HG03045 (cell line): ENCODE data around the gene DOCK4.

Experiments
- ATAC-seq: cut with Tn5 transposase; IDR thresholded peaks from one replicate; pipeline ENCODE4 v1.9.1; 2021; ENCODE audit warnings: mild to moderate bottlenecking, moderate library complexity; ENCODE audit not compliant: unreplicated experiment

Gene DOCK4

DNA sequence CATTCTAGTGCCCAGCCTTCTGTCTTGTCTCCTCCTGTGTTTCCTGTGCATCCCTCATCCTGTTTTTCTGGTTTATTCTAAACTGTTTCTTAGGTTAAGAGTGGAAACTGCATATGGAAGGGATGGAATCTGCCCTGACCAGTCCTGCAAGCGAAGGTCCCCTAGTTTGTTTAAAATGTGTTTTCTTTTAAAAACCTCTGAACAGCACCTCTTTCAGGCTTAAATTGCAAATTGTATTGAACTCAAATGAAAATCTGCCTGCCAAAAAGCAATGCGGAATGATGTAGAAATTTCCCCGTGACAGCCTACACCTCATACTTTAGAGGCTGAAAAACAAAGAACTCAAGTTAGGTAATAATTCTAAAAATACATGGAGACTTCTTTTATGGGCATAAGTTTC is 421.1 kb downstream of the DOCK4 start:
- no peak for ATAC-seq

GRCh38 chr7:111784296-111784695 is 421.9 kb downstream of the DOCK4 start:
- no peak for ATAC-seq

DNA sequence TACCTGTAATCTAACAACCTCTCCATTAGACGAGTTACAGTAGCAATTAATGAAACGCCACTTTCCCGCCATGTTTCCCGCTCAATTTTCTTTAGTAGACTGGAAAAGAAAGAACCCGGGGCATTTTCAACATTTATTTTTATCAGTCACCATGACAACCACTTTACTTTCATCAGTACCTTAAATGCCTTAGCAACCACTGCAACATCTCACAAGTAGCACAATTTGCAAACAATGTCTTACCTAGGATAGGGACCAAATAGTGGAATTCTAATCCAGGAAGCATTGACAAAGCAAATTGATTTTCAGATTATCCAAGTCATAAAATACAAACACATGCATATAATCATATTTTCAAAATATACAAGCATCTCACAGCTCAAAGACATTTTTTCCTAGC is 422.3 kb downstream of the DOCK4 start:
- ATAC-seq: no peak

- no peak for ATAC-seq
These were observed 425.7 kb downstream of the DOCK4 start for GRCh38 chr7:111780527-111780926.

DNA sequence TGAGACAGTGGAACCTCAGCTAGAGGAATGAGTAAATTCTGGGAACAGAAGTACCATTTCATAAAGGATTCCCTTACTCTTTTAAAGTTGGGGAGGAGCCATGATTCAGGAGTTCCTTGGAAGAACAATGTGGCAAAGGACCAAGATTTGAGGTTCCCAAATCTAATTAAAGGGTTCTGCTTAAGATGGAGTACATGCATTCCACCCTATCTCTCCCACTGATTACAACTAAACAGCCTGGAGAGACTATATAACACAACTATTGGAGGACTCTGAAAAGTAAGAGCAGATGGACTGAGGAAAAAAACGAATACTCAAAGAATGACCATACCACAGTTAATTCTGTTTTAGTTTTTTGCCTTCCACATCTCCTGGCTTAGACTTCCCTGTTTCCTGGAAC is 431.0 kb downstream of the DOCK4 start:
- ATAC-seq: no peak

- ATAC-seq: no peak
These were observed 433.5 kb downstream of the DOCK4 start for GRCh38 chr7:111772716-111773115.

DNA sequence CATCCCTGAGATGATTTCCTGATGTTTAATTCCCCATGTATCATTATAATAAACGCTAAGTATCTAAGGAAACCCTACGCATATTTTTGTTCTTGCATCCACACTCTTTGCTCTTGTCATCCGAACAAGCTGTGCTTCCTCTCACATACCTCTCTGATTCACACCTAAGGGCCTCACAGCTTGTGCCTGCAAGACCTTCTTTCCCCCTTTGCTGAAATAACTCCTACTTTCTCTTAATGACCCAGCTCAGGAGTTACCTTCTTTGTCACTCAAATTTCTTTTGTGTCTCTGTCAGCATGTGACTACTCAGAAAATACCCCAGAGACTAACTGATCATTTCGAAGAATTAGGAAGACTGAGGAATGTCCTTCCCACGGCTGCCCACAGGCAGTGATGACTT is 434.6 kb downstream of the DOCK4 start:
- ATAC-seq: no peak

DNA sequence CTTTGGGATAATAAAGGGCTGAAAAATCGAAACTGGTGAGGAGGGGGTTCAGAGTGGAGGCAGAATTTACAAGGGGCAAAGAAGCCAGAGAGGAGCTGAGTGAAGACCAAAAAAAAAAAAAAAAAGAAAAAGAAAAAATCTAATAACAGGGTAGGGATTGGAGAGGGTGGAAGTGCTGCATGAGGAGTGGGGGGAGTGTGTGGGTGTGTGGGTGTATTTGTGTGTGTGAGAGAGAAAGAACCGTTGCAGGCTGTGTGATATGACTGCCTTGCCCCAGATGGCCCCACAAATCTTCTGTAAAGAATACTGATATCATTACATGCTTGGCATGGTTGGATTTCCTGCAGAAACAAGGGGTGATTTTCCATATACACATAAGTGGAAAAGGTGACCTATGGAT is 436.1 kb downstream of the DOCK4 start:
- ATAC-seq: no peak

GRCh38 chr7:111765751-111766643 is 440.2 kb downstream of the DOCK4 start:
- no peak for ATAC-seq

DNA sequence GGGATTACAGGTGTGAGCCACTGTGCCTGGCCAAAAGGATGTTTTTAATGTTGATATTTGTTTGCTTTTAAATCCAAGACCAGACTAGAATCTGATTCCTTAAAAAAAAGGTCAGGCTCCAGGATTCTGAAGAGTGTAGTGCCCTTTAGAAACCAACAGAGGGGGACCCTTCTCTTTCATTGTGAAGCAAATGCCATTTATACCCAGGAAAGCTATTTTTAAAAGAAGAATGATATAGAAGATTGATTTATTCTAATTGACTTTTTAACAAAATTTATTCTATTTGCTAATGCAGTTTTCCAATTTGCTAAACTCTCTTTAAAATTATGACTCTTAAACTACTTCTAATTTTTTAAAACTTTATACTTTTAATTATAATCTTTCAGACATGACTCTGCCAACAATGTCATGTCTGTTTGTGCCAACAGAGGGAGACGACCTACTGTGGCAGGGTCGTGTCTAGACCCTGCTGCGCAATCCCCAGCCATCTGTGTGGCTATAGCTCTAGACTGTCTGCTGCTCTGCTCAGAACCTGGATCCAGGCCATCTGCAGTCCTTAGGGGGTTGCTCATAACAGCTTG is 442.9 kb downstream of the DOCK4 start:
- no peak for ATAC-seq

DNA sequence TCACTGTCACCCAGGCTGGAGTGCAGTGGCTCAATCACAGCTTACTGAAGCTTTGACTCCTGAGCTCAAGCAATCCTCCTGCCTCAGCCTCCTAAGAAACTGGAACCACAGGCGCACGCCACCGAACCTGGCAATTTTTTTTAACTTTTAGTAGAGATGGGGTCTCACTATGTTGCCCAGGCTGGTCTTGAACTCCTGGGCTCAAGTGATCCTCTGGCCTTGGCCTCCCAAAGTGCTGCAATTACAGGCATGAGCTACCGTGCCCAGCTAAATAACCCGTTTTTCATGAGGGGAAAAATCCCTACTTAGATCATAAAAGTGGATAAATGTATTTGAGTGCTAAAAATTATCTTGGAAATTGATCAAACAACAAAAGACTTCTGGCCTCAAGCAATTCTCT is 443.4 kb downstream of the DOCK4 start:
- ATAC-seq: no peak

DNA sequence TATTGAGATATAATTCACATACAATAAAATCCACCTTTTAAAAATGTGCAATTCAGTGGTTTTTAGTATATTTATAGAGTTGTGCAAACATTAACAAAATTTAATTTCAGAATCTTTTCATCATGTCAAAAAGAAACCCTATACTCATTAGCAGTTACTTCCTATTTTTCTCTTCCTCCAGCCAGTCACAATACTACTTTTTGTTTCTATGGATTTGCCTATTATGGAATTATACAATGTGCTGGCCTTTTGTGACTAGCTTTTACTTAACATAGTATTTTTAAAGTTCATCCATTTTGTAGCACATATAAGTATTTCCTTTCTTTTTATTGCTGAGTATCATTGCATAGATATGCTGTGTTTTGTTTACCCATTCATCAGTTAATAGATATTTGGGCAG is 444.0 kb downstream of the DOCK4 start:
- ATAC-seq: no peak

GRCh38 chr7:111760043-111760442 is 446.2 kb downstream of the DOCK4 start:
- ATAC-seq: no peak

DNA sequence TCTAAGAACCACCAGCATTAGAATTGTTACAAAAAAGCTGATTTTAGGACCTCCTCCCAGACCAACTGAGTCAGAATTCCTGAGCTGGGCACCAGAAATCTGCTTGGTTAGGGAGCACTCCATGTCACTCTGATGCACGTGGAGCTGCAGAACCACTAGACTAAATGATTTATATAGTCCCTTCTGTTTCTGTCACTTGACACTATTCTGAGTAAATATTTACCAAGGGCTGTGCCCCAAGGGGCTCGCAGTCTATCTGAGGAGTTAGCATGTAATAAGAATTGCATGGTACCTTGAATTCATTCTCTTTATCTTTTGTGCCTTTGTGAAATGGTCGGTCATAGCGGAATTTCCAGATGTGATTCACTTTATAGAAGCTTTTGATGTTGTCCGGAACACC is 447.9 kb downstream of the DOCK4 start:
- no peak for ATAC-seq

GRCh38 chr7:111756687-111757178 is 449.5 kb downstream of the DOCK4 start:
- no peak for ATAC-seq

- ATAC-seq: no peak
These were observed 450.8 kb downstream of the DOCK4 start for GRCh38 chr7:111755383-111755782.

DNA sequence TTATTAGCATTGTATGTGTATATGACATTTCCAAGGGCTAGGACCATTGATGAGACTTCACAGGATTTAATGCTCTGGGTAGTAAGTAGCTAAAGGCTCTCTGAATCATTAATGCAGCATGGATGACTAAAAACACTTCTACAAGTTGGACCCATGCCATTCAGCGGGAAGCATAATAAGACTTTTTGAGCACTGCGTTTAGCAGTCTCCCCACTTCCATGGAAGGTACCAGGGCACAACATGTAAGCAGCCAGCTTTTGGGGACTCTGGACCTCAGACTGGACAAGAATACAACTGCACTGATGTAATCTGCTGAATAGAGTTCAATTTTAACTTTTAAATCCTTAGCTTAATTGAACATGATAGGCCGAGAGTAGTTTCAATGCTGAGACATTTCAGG is 452.2 kb downstream of the DOCK4 start:
- ATAC-seq: no peak

GRCh38 chr7:111752022-111752582 is 454.1 kb downstream of the DOCK4 start:
- ATAC-seq: peak; percentile 77

GRCh38 chr7:111750878-111751277 is 455.3 kb downstream of the DOCK4 start:
- no peak for ATAC-seq

- no peak for ATAC-seq
These were observed 456.0 kb downstream of the DOCK4 start for GRCh38 chr7:111750228-111750627.

DNA sequence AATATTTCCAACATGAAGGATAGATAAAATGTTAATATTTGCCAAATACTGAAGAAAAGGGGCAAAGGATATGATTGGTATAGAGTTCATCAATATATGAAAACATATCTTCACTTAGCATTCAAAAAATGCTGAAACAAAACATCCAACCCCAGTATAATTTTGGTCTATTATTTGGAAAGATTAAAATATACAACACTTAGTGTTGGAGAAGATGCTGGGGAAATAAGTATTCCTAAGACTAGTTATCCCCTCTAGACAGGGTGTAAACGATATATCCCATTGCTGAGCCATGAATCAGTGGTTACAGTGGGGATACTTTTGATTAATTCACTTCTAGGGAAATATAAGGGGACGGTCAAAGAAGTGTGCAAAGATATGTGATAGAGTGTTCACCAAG is 456.6 kb downstream of the DOCK4 start:
- no peak for ATAC-seq

- ATAC-seq: no peak
These were observed 458.5 kb downstream of the DOCK4 start for GRCh38 chr7:111747718-111748117.
